ENCODE results near the gene PON1.

The PON1 gene

GRCh38 chr7:95250571-95250970, 73.8 kb downstream of the PON1 start:
- Mint-ChIP-seq H3K4me3 (no peak overlapping the region), H3K36me3 (no peaks in the 10 kb centered on the region), H3K4me1 (no peaks in the 10 kb centered on the region), H3K9me3 (no peaks in the 10 kb centered on the region), H3K27ac (no peak overlapping the region)
- ATAC-seq (no peak), DNase-seq (ENCODE audit: low spot score in 2 of 2) (no peak)

Data from stimulated activated effector memory CD8-positive, alpha-beta T cell treated with anti-CD3 and anti-CD28 coated beads, Interleukin-12 subunit alpha, Interleukin-12 subunit beta, amount 100 ng/mL, for 72 hours (primary cell).